ENCODE results near the gene DIRAS2. TPM values are rescaled to one million over a fixed set of nuclear protein-coding genes. Genes with fewer than 3 reads are reported as not detected.

The DIRAS2 gene
- total RNA-seq, 6 donors from 2014 or later: 0.14 to 0.34 TPM; not detected in 4

- Histone ChIP-seq H3K9me3 (no peaks in the 10 kb centered on the region), H3K36me3 (no peaks in the 10 kb centered on the region), H3K4me1 (peaks cover 0 to 13% (median 8%) of the 10 kb centered on the region in 4 donors), H3K27ac (no peak overlapping the region), H3K4me3 (no peak overlapping the region), H3K27me3 (peaks cover 0 to 8% (median 3%) of the 10 kb centered on the region in 4 donors)
- DNase-seq (no peak), ATAC-seq (ENCODE audit: low FRiP score in 2 of 2) (no peak)
- TF ChIP-seq EP300 (IDR thresholded peaks at IDR 0.05): no peak
- no peak for TF ChIP-seq CTCF (IDR thresholded peaks at IDR 0.05)
- TF ChIP-seq POLR2AphosphoS5 (IDR thresholded peaks at IDR 0.05): no peak
- no peak for TF ChIP-seq POLR2A (IDR thresholded peaks at IDR 0.05)
- WGBS, 2 donors: 77 to 80% methylated on average over 2 of the region's 2 CpGs
These were observed 2.3 kb downstream of the DIRAS2 start for GRCh38 chr9:90640361-90640760.

GRCh38 chr9:90637626-90638025 lies 5.0 kb downstream of the DIRAS2 start:
- H3K27ac ChIP-seq: no peak overlapping the region
- peaks cover 0 to 6% (median 2%) of the 10 kb centered on the region in 4 donors for H3K27me3 ChIP-seq
- ATAC-seq (ENCODE audit: low FRiP score in 2 of 2) (no peak), DNase-seq (no peak)
- no peak for TF ChIP-seq CTCF (IDR thresholded peaks at IDR 0.05)
- no peak for TF ChIP-seq EP300 (IDR thresholded peaks at IDR 0.05)
- TF ChIP-seq POLR2A (IDR thresholded peaks at IDR 0.05): no peak
- TF ChIP-seq POLR2AphosphoS5 (IDR thresholded peaks at IDR 0.05): no peak
- H3K4me1 ChIP-seq: peaks cover 0 to 6% (median 3%) of the 10 kb centered on the region in 4 donors
- no peaks in the 10 kb centered on the region for H3K9me3 ChIP-seq
- H3K36me3 ChIP-seq: no peaks in the 10 kb centered on the region
- H3K4me3 ChIP-seq: no peak overlapping the region
- 93 to 94% methylated on average over 7 of the region's 7 CpGs for WGBS, 2 donors

- WGBS, 2 donors: 71 to 77% methylated on average over 8 of the region's 8 CpGs
These were observed 9.9 kb downstream of the DIRAS2 start for GRCh38 chr9:90632647-90633207.

GRCh38 chr9:90631964-90632363 lies 10.7 kb downstream of the DIRAS2 start:
- WGBS, 2 donors: 60 to 69% methylated on average over 1 of the region's 1 CpG
- H3K36me3 ChIP-seq: no peaks in the 10 kb centered on the region
- TF ChIP-seq EP300 (IDR thresholded peaks at IDR 0.05) (no peak), POLR2A (IDR thresholded peaks at IDR 0.05) (no peak), POLR2AphosphoS5 (IDR thresholded peaks at IDR 0.05) (no peak)
- no peaks in the 10 kb centered on the region for H3K9me3 ChIP-seq
- H3K4me3 ChIP-seq: no peak overlapping the region
- ATAC-seq (ENCODE audit: low FRiP score in 2 of 2): no peak
- no peaks in the 10 kb centered on the region for H3K4me1 ChIP-seq
- H3K27ac ChIP-seq: no peak overlapping the region
- DNase-seq: no peak
- H3K27me3 ChIP-seq: no peaks in the 10 kb centered on the region

More at GRCh38 chr9:90632647-90633207, 9.9 kb downstream of the DIRAS2 start:
- no peak for TF ChIP-seq POLR2AphosphoS5 (IDR thresholded peaks at IDR 0.05)
- no peak for TF ChIP-seq CTCF (IDR thresholded peaks at IDR 0.05)
- TF ChIP-seq POLR2A (IDR thresholded peaks at IDR 0.05): no peak
- no peak for TF ChIP-seq EP300 (IDR thresholded peaks at IDR 0.05)
- H3K9me3 ChIP-seq: no peaks in the 10 kb centered on the region
- no peaks in the 10 kb centered on the region for H3K27me3 ChIP-seq
- no peak overlapping the region for H3K27ac ChIP-seq
- DNase-seq (no peak), ATAC-seq (ENCODE audit: low FRiP score in 2 of 2) (no peak)
- H3K4me3 ChIP-seq: no peak overlapping the region
- no peaks in the 10 kb centered on the region for H3K36me3 ChIP-seq
- no peaks in the 10 kb centered on the region for H3K4me1 ChIP-seq

GRCh38 chr9:90629991-90630390 lies 12.6 kb downstream of the DIRAS2 start:
- no peak for DNase-seq
- no peaks in the 10 kb centered on the region for H3K36me3 ChIP-seq
- no peak for ATAC-seq (ENCODE audit: low FRiP score in 2 of 2)
- no peak overlapping the region for H3K4me3 ChIP-seq
- WGBS, 2 donors: 67 to 68% methylated on average over 3 of the region's 3 CpGs
- TF ChIP-seq EP300 (IDR thresholded peaks at IDR 0.05): no peak
- H3K4me1 ChIP-seq: no peaks in the 10 kb centered on the region
- H3K27ac ChIP-seq: no peak overlapping the region
- no peaks in the 10 kb centered on the region for H3K27me3 ChIP-seq
- H3K9me3 ChIP-seq: no peaks in the 10 kb centered on the region

- no peak overlapping the region for H3K27ac ChIP-seq
- no peaks in the 10 kb centered on the region for H3K27me3 ChIP-seq
- no peak for ATAC-seq (ENCODE audit: low FRiP score in 2 of 2)
- TF ChIP-seq CTCF (IDR thresholded peaks at IDR 0.05) (no peak), EP300 (IDR thresholded peaks at IDR 0.05) (no peak), POLR2A (IDR thresholded peaks at IDR 0.05) (no peak), POLR2AphosphoS5 (IDR thresholded peaks at IDR 0.05) (no peak)
- DNase-seq: no peak
- H3K4me1 ChIP-seq: no peaks in the 10 kb centered on the region
- H3K9me3 ChIP-seq: no peaks in the 10 kb centered on the region
- WGBS, 2 donors: 87 to 92% methylated on average over 6 of the region's 6 CpGs
- no peaks in the 10 kb centered on the region for H3K36me3 ChIP-seq
- no peak overlapping the region for H3K4me3 ChIP-seq
These were observed 13.3 kb downstream of the DIRAS2 start for GRCh38 chr9:90629354-90629753.

Measured in upper lobe of left lung (tissue), 6 donors.